H9 (cell line): ENCODE data around the gene ENOX2. TPM values are rescaled to one million over a fixed set of nuclear protein-coding genes. Genes with fewer than 3 reads are reported as not detected.

Experiments
- DNase-seq: peaks from one replicate; pipeline ENCODE4 v3.0.0-alpha.2; 2017
- H2AFZ ChIP-seq: one replicate; pipeline ENCODE4 v1.6.1; 2013; ENCODE audit warnings: mild to moderate bottlenecking, low read length, control low read depth, moderate library complexity
- H2AK5ac ChIP-seq: 2 replicates; pipeline ENCODE4 v1.6.1; 2013; ENCODE audit warnings: low read length, control low read depth, mixed read lengths; ENCODE audit not compliant: insufficient read length
- H2BK120ac ChIP-seq: one replicate; pipeline ENCODE4 v1.6.1; 2013; ENCODE audit warnings: low read depth, mild to moderate bottlenecking, low read length, control low read depth, inconsistent platforms; ENCODE audit not compliant: poor library complexity, severe bottlenecking
- H2BK12ac ChIP-seq: 2 replicates; pipeline ENCODE4 v1.6.1; 2013; ENCODE audit warnings: low read length, control low read depth, mixed read lengths, low read depth; ENCODE audit not compliant: insufficient read length
- H2BK15ac ChIP-seq: 2 replicates; pipeline ENCODE4 v1.6.1; 2013; ENCODE audit warnings: low read depth, low read length, control low read depth
- H2BK20ac ChIP-seq: one replicate; pipeline ENCODE4 v1.6.1; 2013; ENCODE audit warnings: low read depth, mild to moderate bottlenecking, low read length, control low read depth, inconsistent platforms; ENCODE audit not compliant: poor library complexity, severe bottlenecking
- H2BK5ac ChIP-seq: 2 replicates; pipeline ENCODE4 v1.6.1; 2013; ENCODE audit warnings: low read length, control low read depth, mixed read lengths; ENCODE audit not compliant: insufficient read length
- H3K14ac ChIP-seq: 2 replicates; pipeline ENCODE4 v1.6.1; 2013; ENCODE audit warnings: low read length, control low read depth; ENCODE audit not compliant: insufficient read depth
- H3K18ac ChIP-seq: 2 replicates; pipeline ENCODE4 v1.6.1; 2013; ENCODE audit warnings: low read depth, mild to moderate bottlenecking, mixed read lengths, low read length, control low read depth; ENCODE audit not compliant: insufficient read length
- H3K23ac ChIP-seq: 2 replicates; pipeline ENCODE4 v1.6.1; 2013; ENCODE audit warnings: low read length, control low read depth, mixed read lengths, low read depth; ENCODE audit not compliant: insufficient read length
- H3K23me2 ChIP-seq: 2 replicates; pipeline ENCODE4 v1.6.1; 2013; ENCODE audit warnings: low read depth, mild to moderate bottlenecking, mixed read lengths, low read length, control low read depth; ENCODE audit not compliant: insufficient read length, poor library complexity, severe bottlenecking
- H3K27ac ChIP-seq: 2 replicates; pipeline ENCODE4 v1.5.1; 2013; ENCODE audit warnings: low read length, control low read depth, mixed read lengths, low read depth; ENCODE audit not compliant: insufficient read length
- H3K27me3 ChIP-seq: 2 replicates; pipeline ENCODE4 v1.6.1; 2013; ENCODE audit warnings: low read length, control low read depth, inconsistent platforms; ENCODE audit not compliant: insufficient read depth
- H3K4ac ChIP-seq: 2 replicates; pipeline ENCODE4 v1.6.1; 2013; ENCODE audit warnings: low read depth, mild to moderate bottlenecking, control low read depth, inconsistent platforms, low read length, moderate library complexity
- H3K4me1 ChIP-seq: 2 replicates; pipeline ENCODE4 v1.6.1; 2013; ENCODE audit warnings: low read length, control low read depth, inconsistent platforms; ENCODE audit not compliant: insufficient read depth
- H3K4me2 ChIP-seq: 2 replicates; pipeline ENCODE4 v1.6.1; 2013; ENCODE audit warnings: low read length, control low read depth, mixed read lengths; ENCODE audit not compliant: insufficient read length, insufficient read depth
- H3K56ac ChIP-seq: 2 replicates; pipeline ENCODE4 v1.6.1; 2013; ENCODE audit warnings: low read depth, mild to moderate bottlenecking, mixed read lengths, low read length, control low read depth; ENCODE audit not compliant: insufficient read length
- H3K79me1 ChIP-seq: 2 replicates; pipeline ENCODE4 v1.6.1; 2013; ENCODE audit warnings: low read depth, mild to moderate bottlenecking, moderate library complexity, low read length, control low read depth, inconsistent platforms; ENCODE audit not compliant: insufficient read depth, poor library complexity, severe bottlenecking
- H3K79me2 ChIP-seq: 2 replicates; pipeline ENCODE4 v1.6.1; 2013; ENCODE audit warnings: low read length, control low read depth, inconsistent platforms; ENCODE audit not compliant: insufficient read depth
- H3K9ac ChIP-seq: 2 replicates; pipeline ENCODE4 v1.6.1; 2013; ENCODE audit warnings: low read length, control low read depth, mixed read lengths; ENCODE audit not compliant: insufficient read length; ENCODE audit errors: extremely low read depth
- H3K9me3 ChIP-seq: one replicate; pipeline ENCODE4 v1.6.1; 2013; ENCODE audit warnings: low read depth, low read length, inconsistent platforms; ENCODE audit not compliant: control insufficient read depth
- H3T11ph ChIP-seq: one replicate; pipeline ENCODE4 v1.6.1; 2013; ENCODE audit warnings: mild to moderate bottlenecking, low read length, control low read depth, inconsistent platforms
- H4K20me1 ChIP-seq: one replicate; pipeline ENCODE4 v1.6.1; 2013; ENCODE audit not compliant: control insufficient read depth, insufficient read length, insufficient read depth
- H4K5ac ChIP-seq: 2 replicates; pipeline ENCODE4 v1.6.1; 2013; ENCODE audit warnings: low read depth, mild to moderate bottlenecking, mixed read lengths, low read length, control low read depth; ENCODE audit not compliant: insufficient read length
- H4K8ac ChIP-seq: replicated peaks from 2 replicates; pipeline ENCODE4 v1.6.1; 2013; ENCODE audit warnings: low read length, control low read depth, mixed read lengths, low read depth; ENCODE audit not compliant: insufficient read length
- H4K91ac ChIP-seq: 2 replicates; pipeline ENCODE4 v1.6.1; 2013; ENCODE audit warnings: low read depth, mild to moderate bottlenecking, moderate library complexity, mixed read lengths, low read length, control low read depth; ENCODE audit not compliant: insufficient read length
- H3K27ac Mint-ChIP-seq, 3 experiments: 2 replicates in 2 of 3; 3 replicates in 1 of 3; pipeline ENCODE4 v1.8.0; 2020 to 2021; ENCODE audit warnings: mixed read lengths in 3 of 3, mild to moderate bottlenecking in 1 of 3, moderate library complexity in 1 of 3
- H3K27me3 Mint-ChIP-seq: 2 replicates; pipeline ENCODE4 v1.8.0; 2021; ENCODE audit warnings: low read depth, mild to moderate bottlenecking, moderate library complexity, mixed read lengths
- H3K36me3 Mint-ChIP-seq, 3 experiments: 2 replicates in 2 of 3; 3 replicates in 1 of 3; pipeline ENCODE4 v1.8.0; 2020 to 2021; ENCODE audit warnings: low read depth in 3 of 3, mixed read lengths in 3 of 3; ENCODE audit not compliant: insufficient read depth in 1 of 3
- H3K4me1 Mint-ChIP-seq, 2 experiments: 2 replicates each; pipeline ENCODE4 v1.8.0; 2020; ENCODE audit warnings: mixed read lengths in 2 of 2
- H3K4me3 Mint-ChIP-seq, 2 experiments: 2 replicates in 1 of 2; 3 replicates in 1 of 2; pipeline ENCODE4 v1.8.0; 2020 to 2021; ENCODE audit warnings: mild to moderate bottlenecking in 2 of 2, mixed read lengths in 2 of 2, moderate library complexity in 1 of 2
- H3K9me3 Mint-ChIP-seq, 2 experiments: 2 replicates in 1 of 2; 3 replicates in 1 of 2; pipeline ENCODE4 v1.8.0; 2020; ENCODE audit warnings: mild to moderate bottlenecking in 2 of 2, mixed read lengths in 2 of 2, moderate library complexity in 1 of 2
- WGBS: extraction: QIAGEN DNeasy Blood & Tissue Kit; methylation state at CpG from one replicate; pipeline ENCODE4 v1.1.7; 2013; ENCODE audit warnings: missing lambda C conversion rate, low lambda C conversion rate, mixed read lengths; ENCODE audit not compliant: insufficient read length; ENCODE audit errors: extremely low coverage; 5-methylcytosine and 5-hydroxymethylcytosine counted together
- total RNA-seq: library from RNA; stranded (reverse); gene quantifications from 2 replicates; pipeline ENCODE4 v1.2.1, GENCODE V29; 2021
- TF ChIP-seq, protein P1 (sequence below): fragments of 200-600 bp; sonication (generic); conservative IDR thresholded peaks from 3 replicates; pipeline ENCODE4 v1.8.0; 2021; ENCODE audit warnings: antibody characterized with exemption, mild to moderate bottlenecking

Gene ENOX2
- total RNA-seq, 1 experiment from 2014 or later = 17.7 TPM

DNA sequence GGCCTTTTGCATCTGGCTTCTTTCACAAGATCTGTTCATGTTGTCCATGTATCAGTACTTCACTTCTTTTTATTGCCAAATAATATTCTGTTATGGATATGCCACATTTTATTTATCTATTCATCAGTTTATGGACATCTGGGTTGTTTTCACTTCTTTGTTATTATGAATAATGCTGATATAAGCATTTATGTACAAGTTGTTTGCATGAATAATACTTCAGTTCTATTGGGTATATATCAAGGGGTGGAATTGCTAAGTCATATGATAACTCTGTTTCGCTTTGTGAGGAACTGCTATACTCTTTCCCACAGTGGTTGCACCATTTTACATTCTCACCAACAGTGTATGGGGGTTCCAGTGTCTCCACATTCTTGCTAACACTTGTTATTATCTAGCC is 310.8 kb downstream of the ENOX2 start:
- Histone ChIP-seq H2BK5ac (no peak overlapping the region), H3K79me2 (no peaks in the 10 kb centered on the region), H3K4me2 (no peak overlapping the region), H4K91ac (no peak overlapping the region), H2BK120ac (no peak overlapping the region), H4K20me1 (no peaks in the 10 kb centered on the region), H3K9me3 (no peaks in the 10 kb centered on the region), H2AK5ac (no peak overlapping the region), H4K5ac (no peak overlapping the region), H3K14ac (no peak overlapping the region), H2AFZ (no peak overlapping the region), H3K23me2 (no peaks in the 10 kb centered on the region), H3K4ac (no peak overlapping the region), H3K4me1 (no peaks in the 10 kb centered on the region), H4K8ac (no peak overlapping the region), H3K18ac (no peak overlapping the region), H2BK20ac (no peak overlapping the region), H3K9ac (no peak overlapping the region), H3K79me1 (no peaks in the 10 kb centered on the region), H3K27ac (no peak overlapping the region), H3K23ac (no peak overlapping the region), H3K56ac (no peak overlapping the region), H3T11ph (no peak overlapping the region), H2BK15ac (no peak overlapping the region), H2BK12ac (no peak overlapping the region), H3K27me3 (no peaks in the 10 kb centered on the region)
- no CpG with 5 or more reads among the region's 1 CpG for WGBS
- H3K4me3 Mint-ChIP-seq = no peak overlapping the region
- 0 out of 4 replicates have a peak, but pooled peaks cover 0 to 3% of the 10 kb centered on the region in 2 experiments for H3K4me1 Mint-ChIP-seq
- TF ChIP-seq, protein P1, sequence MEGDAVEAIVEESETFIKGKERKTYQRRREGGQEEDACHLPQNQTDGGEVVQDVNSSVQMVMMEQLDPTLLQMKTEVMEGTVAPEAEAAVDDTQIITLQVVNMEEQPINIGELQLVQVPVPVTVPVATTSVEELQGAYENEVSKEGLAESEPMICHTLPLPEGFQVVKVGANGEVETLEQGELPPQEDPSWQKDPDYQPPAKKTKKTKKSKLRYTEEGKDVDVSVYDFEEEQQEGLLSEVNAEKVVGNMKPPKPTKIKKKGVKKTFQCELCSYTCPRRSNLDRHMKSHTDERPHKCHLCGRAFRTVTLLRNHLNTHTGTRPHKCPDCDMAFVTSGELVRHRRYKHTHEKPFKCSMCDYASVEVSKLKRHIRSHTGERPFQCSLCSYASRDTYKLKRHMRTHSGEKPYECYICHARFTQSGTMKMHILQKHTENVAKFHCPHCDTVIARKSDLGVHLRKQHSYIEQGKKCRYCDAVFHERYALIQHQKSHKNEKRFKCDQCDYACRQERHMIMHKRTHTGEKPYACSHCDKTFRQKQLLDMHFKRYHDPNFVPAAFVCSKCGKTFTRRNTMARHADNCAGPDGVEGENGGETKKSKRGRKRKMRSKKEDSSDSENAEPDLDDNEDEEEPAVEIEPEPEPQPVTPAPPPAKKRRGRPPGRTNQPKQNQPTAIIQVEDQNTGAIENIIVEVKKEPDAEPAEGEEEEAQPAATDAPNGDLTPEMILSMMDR = no peak
- no peaks in the 10 kb centered on the region for H3K27me3 Mint-ChIP-seq
- H3K9me3 Mint-ChIP-seq = no peaks in the 10 kb centered on the region
- no peak for DNase-seq
- H3K27ac Mint-ChIP-seq = no peak overlapping the region
- H3K36me3 Mint-ChIP-seq = no peaks in the 10 kb centered on the region
